CD14-positive monocyte (primary cell): ENCODE measurements around the gene CBR3. TPM values are rescaled to one million over a fixed set of nuclear protein-coding genes. Genes with fewer than 3 reads are reported as not detected.

Experiments used
- DNase-seq, 3 donors: peaks; one replicate each; pipeline ENCODE4 v3.0.0-alpha.2; 2011 to 2022
- H2AFZ ChIP-seq: 2 replicates; pipeline ENCODE4 v1.6.0; 2012; ENCODE audit warnings: mild to moderate bottlenecking, low read depth, low read length, inconsistent platforms; ENCODE audit not compliant: insufficient read depth, poor library complexity, severe bottlenecking
- H3K27ac ChIP-seq, 2 donors: 1 replicate in 1 of 2; 2 replicates in 1 of 2; pipeline ENCODE4 v1.5.1; 2012 to 2013; ENCODE audit warnings: low read length in 2 of 2, control low read depth in 1 of 2, inconsistent platforms in 1 of 2, low read depth in 1 of 2, mild to moderate bottlenecking in 1 of 2
- H3K27me3 ChIP-seq, 2 donors: one replicate each; pipeline versions ENCODE4 v1.6.0 to v1.6.1; 2011 to 2013; ENCODE audit warnings: low read length in 2 of 2; ENCODE audit not compliant: control insufficient read depth in 2 of 2, insufficient read depth in 2 of 2
- H3K36me3 ChIP-seq, 2 donors: replicated peaks in 1 of 2; 1 replicate in 1 of 2; 2 replicates in 1 of 2; pipeline versions ENCODE4 v1.5.1 to v1.6.1; 2012 to 2013; ENCODE audit warnings: low read length in 2 of 2, control low read depth in 1 of 2, inconsistent platforms in 1 of 2, mild to moderate bottlenecking in 1 of 2; ENCODE audit not compliant: insufficient read depth in 2 of 2, control insufficient read depth in 1 of 2
- H3K4me1 ChIP-seq, 2 donors: 1 replicate in 1 of 2; 2 replicates in 1 of 2; pipeline versions ENCODE4 v1.5.1 to v1.6.1; 2012 to 2013; ENCODE audit warnings: low read length in 2 of 2, control low read depth in 1 of 2, inconsistent platforms in 1 of 2, mild to moderate bottlenecking in 1 of 2, moderate library complexity in 1 of 2; ENCODE audit not compliant: insufficient read depth in 2 of 2, control insufficient read depth in 1 of 2
- H3K4me2 ChIP-seq: replicated peaks from 2 replicates; pipeline ENCODE3; 2012; ENCODE audit warnings: low read length, moderate library complexity, mild to moderate bottlenecking; ENCODE audit not compliant: poor library complexity, severe bottlenecking; ENCODE audit errors: extremely low read depth
- H3K4me3 ChIP-seq, 3 experiments: fragments of 200-600 bp in 1 of 3; sonication (generic) in 1 of 3; replicated peaks in 1 of 3; 1 replicate in 2 of 3; 2 replicates in 1 of 3; pipeline ENCODE4 v1.5.1; 2011 to 2013; ENCODE audit warnings: low read length in 3 of 3, mild to moderate bottlenecking in 3 of 3, control low read depth in 2 of 3, low read depth in 2 of 3, inconsistent platforms in 1 of 3, moderate library complexity in 1 of 3
- H3K79me2 ChIP-seq: 2 replicates; pipeline ENCODE4 v1.6.0; 2012; ENCODE audit warnings: mild to moderate bottlenecking, control low read depth, inconsistent platforms, low read length, moderate library complexity; ENCODE audit not compliant: insufficient read depth
- H3K9ac ChIP-seq: 2 replicates; pipeline ENCODE4 v1.6.0; 2017; ENCODE audit warnings: low read length, mild to moderate bottlenecking; ENCODE audit not compliant: insufficient read depth, poor library complexity, severe bottlenecking
- H3K9me3 ChIP-seq, 2 donors: replicated peaks in 1 of 2; 1 replicate in 1 of 2; 2 replicates in 1 of 2; pipeline versions ENCODE4 v1.5.1 to v1.6.1; 2012 to 2013; ENCODE audit warnings: low read length in 2 of 2, control low read depth in 1 of 2; ENCODE audit not compliant: control insufficient read depth in 1 of 2, insufficient read depth in 1 of 2
- H4K20me1 ChIP-seq: 2 replicates; pipeline ENCODE4 v1.6.0; 2012; ENCODE audit warnings: mild to moderate bottlenecking, low read length, control low read depth, moderate library complexity; ENCODE audit not compliant: insufficient read depth
- H3K27ac Mint-ChIP-seq, 7 donors: one replicate each; pipeline ENCODE4 v1.8.0; 2020; ENCODE audit warnings: mild to moderate bottlenecking in 7 of 7, mixed read lengths in 7 of 7, moderate library complexity in 6 of 7, inconsistent platforms in 2 of 7
- H3K27me3 Mint-ChIP-seq, 3 donors: one replicate each; pipeline ENCODE4 v1.8.0; 2021 to 2022; ENCODE audit warnings: low read depth in 3 of 3, mild to moderate bottlenecking in 3 of 3, mixed read lengths in 3 of 3, moderate library complexity in 3 of 3, inconsistent platforms in 1 of 3
- H3K36me3 Mint-ChIP-seq, 2 donors: one replicate each; pipeline ENCODE4 v1.8.0; 2020; ENCODE audit warnings: mixed read lengths in 2 of 2, inconsistent platforms in 1 of 2, mild to moderate bottlenecking in 1 of 2
- H3K4me1 Mint-ChIP-seq: one replicate; pipeline ENCODE4 v1.8.0; 2020; ENCODE audit warnings: mild to moderate bottlenecking, mixed read lengths
- H3K4me3 Mint-ChIP-seq, 2 donors: one replicate each; pipeline ENCODE4 v1.8.0; 2020; ENCODE audit warnings: mild to moderate bottlenecking in 2 of 2, mixed read lengths in 2 of 2, moderate library complexity in 1 of 2
- H3K9me3 Mint-ChIP-seq, 7 donors: one replicate each; pipeline ENCODE4 v1.8.0; 2020 to 2022; ENCODE audit warnings: mixed read lengths in 7 of 7, mild to moderate bottlenecking in 6 of 7, moderate library complexity in 6 of 7, inconsistent platforms in 2 of 7
- CTCF ChIP-seq: fragments of 200-600 bp; IDR thresholded peaks from one replicate; pipeline ENCODE4 v1.8.0; 2022; ENCODE audit warnings: antibody characterized with exemption, mild to moderate bottlenecking
- WGBS: methylation state at CpG from one replicate; pipeline ENCODE4 v1.1.5; 2013; ENCODE audit warnings: missing lambda C conversion rate; ENCODE audit not compliant: insufficient coverage; 5-methylcytosine and 5-hydroxymethylcytosine counted together
- intact Hi-C, 2 donors: fragments of 100-400 bp; cut with micrococcal nuclease; formaldehyde crosslinking; loops; one replicate each; pipeline versions ENCODE4 v1.15.0 to v1.15.1; 2023
- polyA plus RNA-seq, 3 donors: library from polyadenylated mRNA; depleted of rRNA in 1 of 3; unstranded in 2 of 3; stranded (reverse) in 1 of 3; fragments of 300-500 nt in 2 of 3; fragments of >200 nt in 1 of 3; fragmentation: Illumina TruSeq in 2 of 3; gene quantifications; 1 replicate in 2 of 3; 2 replicates in 1 of 3; pipeline ENCODE4 v1.2.3, GENCODE V29; 2012 to 2021

The CBR3 gene
- polyA plus RNA-seq, 3 donors, result 0.32 to 0.40 TPM; not detected in 1

GRCh38 chr21:36109868-36110267 is 25.0 kb upstream of the CBR3 start:
- intact Hi-C loops, result loop anchor here (5.0 to 10.0 kb wide), 2 partner anchors 45 to 48 kb away; partner anchors contain the start of gene SETD4 (in 2 of the 2)
- TF ChIP-seq CTCF, result no peak
- H3K4me2 ChIP-seq, result no peak overlapping the region

GRCh38 chr21:36111238-36111637 is 23.6 kb upstream of the CBR3 start:
- DNase-seq, result no peak
- intact Hi-C loops, result loop anchor here (5.0 to 10.0 kb wide), 2 partner anchors 46 to 49 kb away; partner anchors contain the start of gene SETD4 (in 2 of the 2)
- 100% methylated on average over 1 of the region's 8 CpGs for WGBS
- H3K27ac ChIP-seq, result no peak overlapping the region
- no peak overlapping the region for H2AFZ ChIP-seq
- Mint-ChIP-seq H3K36me3 (no peaks in the 10 kb centered on the region), H3K4me1 (peaks cover 13% of the 10 kb centered on the region), H3K4me3 (no peak overlapping the region), H3K9me3 (no peaks in the 10 kb centered on the region), H3K27ac (no peak overlapping the region), H3K27me3 (peaks cover 3 to 7% (median 6%) of the 10 kb centered on the region in 3 donors)
- H3K27me3 ChIP-seq, result no peaks in the 10 kb centered on the region
- H3K4me1 ChIP-seq, result peaks cover 10 to 20% of the 10 kb centered on the region in 2 donors
- H3K9me3 ChIP-seq, result no peaks in the 10 kb centered on the region
- no peaks in the 10 kb centered on the region for H3K36me3 ChIP-seq
- TF ChIP-seq CTCF, result no peak
- H3K9ac ChIP-seq, result no peak overlapping the region
- H4K20me1 ChIP-seq, result no peaks in the 10 kb centered on the region
- H3K79me2 ChIP-seq, result no peaks in the 10 kb centered on the region
- H3K4me2 ChIP-seq, result no peak overlapping the region
- no peak overlapping the region for H3K4me3 ChIP-seq

More at GRCh38 chr21:36109868-36110267, 25.0 kb upstream of the CBR3 start:
- Histone ChIP-seq H2AFZ (no peak overlapping the region), H3K79me2 (no peaks in the 10 kb centered on the region), H3K9me3 (no peaks in the 10 kb centered on the region), H4K20me1 (no peaks in the 10 kb centered on the region), H3K9ac (no peak overlapping the region), H3K4me3 (no peak overlapping the region), H3K27ac (no peak overlapping the region), H3K4me1 (peaks cover 13 to 23% of the 10 kb centered on the region in 2 donors), H3K36me3 (no peaks in the 10 kb centered on the region), H3K27me3 (peaks cover 6 to 8% of the 10 kb centered on the region in 2 donors)
- no peak overlapping the region for H3K4me3 Mint-ChIP-seq
- H3K27ac Mint-ChIP-seq, result no peak overlapping the region
- peaks cover 0 to 1% (median 0%) of the 10 kb centered on the region in 7 donors for H3K9me3 Mint-ChIP-seq
- no peaks in the 10 kb centered on the region for H3K36me3 Mint-ChIP-seq
- 95% methylated on average over 5 of the region's 10 CpGs for WGBS
- peaks cover 16% of the 10 kb centered on the region in 3 donors for H3K27me3 Mint-ChIP-seq
- DNase-seq, result no peak
- peaks cover 20% of the 10 kb centered on the region for H3K4me1 Mint-ChIP-seq
